ENCODE data around the gene RGL1. TPM values are rescaled to one million over a fixed set of nuclear protein-coding genes. Genes with fewer than 3 reads are reported as not detected.

Gene RGL1
- total RNA-seq, 1 donor from 2014 or later, result 17.0 TPM

DNA sequence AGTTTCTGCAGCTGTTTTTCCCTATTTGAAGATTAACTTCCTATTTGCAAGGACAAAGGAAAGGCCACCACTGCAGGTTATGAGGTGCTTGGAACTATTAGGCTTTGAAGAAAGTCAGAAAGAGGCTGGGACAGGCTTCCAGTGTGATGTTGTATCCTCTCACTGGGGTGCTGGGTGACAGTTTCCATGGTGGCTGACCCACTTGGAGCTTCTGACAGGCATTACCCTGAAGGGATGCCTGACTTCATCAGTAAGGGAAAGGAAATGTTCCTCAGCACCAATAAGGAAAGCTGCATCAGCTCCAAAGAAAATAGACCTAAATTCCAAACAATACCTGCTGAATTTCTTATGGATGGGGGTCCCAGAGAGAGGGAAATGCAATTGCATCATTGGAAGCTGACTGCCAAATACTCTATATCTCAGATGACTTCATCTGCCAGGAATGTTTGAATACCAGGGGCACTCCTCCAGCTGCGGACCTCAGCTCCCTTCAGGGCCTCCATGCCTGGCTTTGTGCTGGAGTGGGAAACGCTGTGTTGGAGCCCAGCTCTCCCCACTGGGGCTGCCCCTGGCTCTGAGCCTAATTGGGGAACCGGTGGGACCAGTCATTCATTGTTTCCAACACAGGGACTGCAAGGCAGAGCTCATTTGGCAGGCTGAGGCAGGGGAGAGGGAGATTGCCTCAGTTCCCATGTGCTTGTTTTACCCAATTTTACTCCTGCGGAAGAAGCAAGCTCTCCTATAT is 76.6 kb downstream of the RGL1 start:
- H3K4me3 Mint-ChIP-seq, result peak overlapping the region; percentile 71
- peaks cover 5% of the 10 kb centered on the region for H3K9me3 Mint-ChIP-seq
- peaks cover 40% of the 10 kb centered on the region for H3K36me3 Mint-ChIP-seq
- peak; percentile 75 for DNase-seq (ENCODE audit: extremely low spot score, unreplicated experiment)
- H3K4me1 Mint-ChIP-seq (ENCODE audit: unreplicated experiment), result peaks cover 56% of the 10 kb centered on the region
- no peak for TF ChIP-seq CTCF (conservative IDR thresholded peaks at IDR 0.05)
- peak overlapping the region; percentile 96 for H3K27ac Mint-ChIP-seq
- no peaks in the 10 kb centered on the region for H3K27me3 Mint-ChIP-seq

- peak overlapping the region; percentile 96 for H3K27ac Mint-ChIP-seq
Measured at GRCh38 chr1:183882335-183883167, 77.6 kb downstream of the RGL1 start.

DNA sequence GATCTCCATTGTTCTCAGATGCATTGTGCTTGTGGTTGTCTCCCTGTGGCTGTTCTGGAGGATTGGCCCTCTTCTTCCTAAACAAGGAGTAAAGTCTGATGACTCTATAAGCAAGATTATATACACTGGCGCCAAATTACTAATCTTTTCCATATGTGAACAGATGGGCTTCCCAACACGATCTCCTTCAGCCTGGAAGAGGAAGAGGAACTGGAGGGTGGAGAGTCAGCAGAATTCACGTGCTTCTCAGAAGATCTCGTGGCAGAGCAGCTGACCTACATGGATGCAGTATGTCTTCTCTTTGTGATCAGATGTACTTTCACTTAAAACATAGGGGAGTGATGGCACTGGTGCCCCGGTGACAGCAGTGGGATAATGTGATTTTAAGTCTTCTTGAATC is 78.7 kb downstream of the RGL1 start:
- no peak for TF ChIP-seq CTCF (conservative IDR thresholded peaks at IDR 0.05)

More at GRCh38 chr1:183882335-183883167, 77.6 kb downstream of the RGL1 start:
- Mint-ChIP-seq H3K36me3 (peaks cover 40% of the 10 kb centered on the region), H3K27me3 (no peaks in the 10 kb centered on the region), H3K4me1 (ENCODE audit: unreplicated experiment) (peaks cover 54% of the 10 kb centered on the region), H3K4me3 (peak overlapping the region; percentile 71), H3K9me3 (peaks cover 5% of the 10 kb centered on the region)
- TF ChIP-seq CTCF (conservative IDR thresholded peaks at IDR 0.05), result no peak
- no peak for DNase-seq (ENCODE audit: extremely low spot score, unreplicated experiment)

GRCh38 chr1:183884526-183884925 is 79.6 kb downstream of the RGL1 start:
- DNase-seq (ENCODE audit: extremely low spot score, unreplicated experiment), result no peak
- no peaks in the 10 kb centered on the region for H3K27me3 Mint-ChIP-seq
- H3K4me3 Mint-ChIP-seq, result no peak overlapping the region
- H3K36me3 Mint-ChIP-seq, result peaks cover 56% of the 10 kb centered on the region
- peaks cover 55% of the 10 kb centered on the region for H3K4me1 Mint-ChIP-seq (ENCODE audit: unreplicated experiment)
- H3K9me3 Mint-ChIP-seq, result peaks cover 5% of the 10 kb centered on the region
- peak overlapping the region; percentile 13 for H3K27ac Mint-ChIP-seq
- TF ChIP-seq CTCF (conservative IDR thresholded peaks at IDR 0.05), result no peak

More for the DNA sequence above, 78.7 kb downstream of the RGL1 start:
- H3K27me3 Mint-ChIP-seq, result no peaks in the 10 kb centered on the region
- peak overlapping the region; percentile 96 for H3K27ac Mint-ChIP-seq
- peaks cover 48% of the 10 kb centered on the region for H3K36me3 Mint-ChIP-seq
- no peak overlapping the region for H3K4me3 Mint-ChIP-seq
- no peak for DNase-seq (ENCODE audit: extremely low spot score, unreplicated experiment)
- peaks cover 53% of the 10 kb centered on the region for H3K4me1 Mint-ChIP-seq (ENCODE audit: unreplicated experiment)
- H3K9me3 Mint-ChIP-seq, result peaks cover 5% of the 10 kb centered on the region

- H3K4me1 Mint-ChIP-seq (ENCODE audit: unreplicated experiment), result peaks cover 48% of the 10 kb centered on the region
- H3K27ac Mint-ChIP-seq, result no peak overlapping the region
- H3K36me3 Mint-ChIP-seq, result peaks cover 60% of the 10 kb centered on the region
- no peak for TF ChIP-seq CTCF (conservative IDR thresholded peaks at IDR 0.05)
- peaks cover 5% of the 10 kb centered on the region for H3K9me3 Mint-ChIP-seq
- H3K4me3 Mint-ChIP-seq, result no peak overlapping the region
- no peak for DNase-seq (ENCODE audit: extremely low spot score, unreplicated experiment)
- no peaks in the 10 kb centered on the region for H3K27me3 Mint-ChIP-seq
Measured at GRCh38 chr1:183885142-183885735, 80.3 kb downstream of the RGL1 start.
